HPDE6-E6E7 (cell line): ENCODE data around the gene OR8G1.
"Not testable (repeated sequence)": the region's sequence is repeated elsewhere in the genome, so short reads cannot be mapped to it uniquely, and the experiment has no call there.

Source experiments
- DNase-seq: peaks from one replicate; pipeline ENCODE4 v3.0.0; 2011; ENCODE audit warnings: missing footprints; ENCODE audit errors: extremely low spot score

OR8G1 gene

GRCh38 chr11:124240621-124241397, at the start of gene OR8G1:
OR8G1 (plus strand) TSS chr11:124241095; CDS start chr11:124249676, 8,581 bp downstream.
- DNase-seq: no peak

GRCh38 chr11:124193221-124194010, 47.5 kb upstream of the OR8G1 start:
- DNase-seq: no peak

- no peak for DNase-seq
Observed at GRCh38 chr11:124194293-124195188, 46.4 kb upstream of the OR8G1 start.

- peak; percentile 34 for DNase-seq
Observed at GRCh38 chr11:124195189-124195734, 45.6 kb upstream of the OR8G1 start.

- no peak for DNase-seq
Observed at GRCh38 chr11:124197999-124198398, 42.9 kb upstream of the OR8G1 start.

GRCh38 chr11:124198897-124199296, 42.0 kb upstream of the OR8G1 start:
- no peak for DNase-seq

- DNase-seq: no peak
Observed at GRCh38 chr11:124199702-124200101, 41.2 kb upstream of the OR8G1 start.

GRCh38 chr11:124200671-124201070, 40.2 kb upstream of the OR8G1 start:
- DNase-seq: no peak

GRCh38 chr11:124202951-124203350, 37.9 kb upstream of the OR8G1 start:
- no peak for DNase-seq

GRCh38 chr11:124204008-124204407, 36.9 kb upstream of the OR8G1 start:
- DNase-seq: no peak

GRCh38 chr11:124207102-124207792, 33.6 kb upstream of the OR8G1 start:
- DNase-seq: no peak

- no peak for DNase-seq
Observed at GRCh38 chr11:124209824-124210357, 31.0 kb upstream of the OR8G1 start.

- DNase-seq: no peak
Observed at GRCh38 chr11:124210421-124210820, 30.5 kb upstream of the OR8G1 start.

- no peak for DNase-seq
Observed at GRCh38 chr11:124211321-124211720, 29.6 kb upstream of the OR8G1 start.

GRCh38 chr11:124214027-124214426, 26.9 kb upstream of the OR8G1 start:
- no peak for DNase-seq

GRCh38 chr11:124219126-124219525, 21.8 kb upstream of the OR8G1 start:
- peak; percentile 5 for DNase-seq

GRCh38 chr11:124222407-124222806, 18.5 kb upstream of the OR8G1 start:
- DNase-seq: no peak

- DNase-seq: not testable (repeated sequence)
Observed at GRCh38 chr11:124224618-124225423, 16.1 kb upstream of the OR8G1 start.

- DNase-seq: no peak
Observed at GRCh38 chr11:124225471-124225870, 15.4 kb upstream of the OR8G1 start.

- no peak for DNase-seq
Observed at GRCh38 chr11:124233376-124233775, 7.5 kb upstream of the OR8G1 start.
